SH-SY5Y (cell line): ENCODE measurements around the gene NRIP3.

ENCODE experiments used
- GATA2 ChIP-seq: IDR thresholded peaks from 2 replicates; pipeline ENCODE4 v1.6.1; 2011; ENCODE audit warnings: mild to moderate bottlenecking, low read depth, low read length
- GATA3 ChIP-seq: IDR thresholded peaks from 2 replicates; pipeline ENCODE4 v1.6.1; 2011; ENCODE audit warnings: low read depth, mild to moderate bottlenecking, low read length, moderate library complexity

The NRIP3 gene

GRCh38 chr11:9003573-9004182, at the start of gene NRIP3:
Gene NRIP3 (minus strand): TSS chr11:9004001. CDS start chr11:9003935, 66 bp downstream.
- TF ChIP-seq GATA2 (no peak), GATA3 (no peak)

GRCh38 chr11:9052316-9052715, 48.5 kb upstream of the NRIP3 start:
- TF ChIP-seq GATA3 (no peak), GATA2 (no peak)

GRCh38 chr11:9049959-9050358, 46.2 kb upstream of the NRIP3 start:
- no peak for TF ChIP-seq GATA2
- TF ChIP-seq GATA3, result no peak

- TF ChIP-seq GATA2 (no peak), GATA3 (no peak)
These were observed 44.2 kb upstream of the NRIP3 start for GRCh38 chr11:9047964-9048523.

- TF ChIP-seq GATA2, result no peak
These were observed 42.7 kb upstream of the NRIP3 start for GRCh38 chr11:9046481-9046880.

- TF ChIP-seq GATA2, result no peak
- no peak for TF ChIP-seq GATA3
These were observed 38.7 kb upstream of the NRIP3 start for GRCh38 chr11:9042488-9042887.

GRCh38 chr11:9041747-9042146, 37.9 kb upstream of the NRIP3 start:
- TF ChIP-seq GATA2 (no peak), GATA3 (no peak)

- TF ChIP-seq GATA3, result no peak
- no peak for TF ChIP-seq GATA2
These were observed 36.6 kb upstream of the NRIP3 start for GRCh38 chr11:9040410-9040809.

- TF ChIP-seq GATA2 (no peak), GATA3 (no peak)
These were observed 36.1 kb upstream of the NRIP3 start for GRCh38 chr11:9039863-9040262.

GRCh38 chr11:9039198-9039597, 35.4 kb upstream of the NRIP3 start:
- TF ChIP-seq GATA3 (no peak), GATA2 (no peak)

GRCh38 chr11:9038541-9038940, 34.7 kb upstream of the NRIP3 start:
- TF ChIP-seq GATA2 (no peak), GATA3 (no peak)

- TF ChIP-seq GATA2, result no peak
- no peak for TF ChIP-seq GATA3
These were observed 34.2 kb upstream of the NRIP3 start for GRCh38 chr11:9037963-9038362.

- no peak for TF ChIP-seq GATA3
These were observed 33.4 kb upstream of the NRIP3 start for GRCh38 chr11:9037046-9037780.

GRCh38 chr11:9030601-9031000, 26.8 kb upstream of the NRIP3 start:
- TF ChIP-seq GATA3 (no peak), GATA2 (no peak)

GRCh38 chr11:9029422-9029821, 25.6 kb upstream of the NRIP3 start:
- TF ChIP-seq GATA2 (no peak), GATA3 (no peak)
